ENCODE data around the gene FLNC. TPM values are rescaled to one million over a fixed set of nuclear protein-coding genes. Genes with fewer than 3 reads are reported as not detected.

FLNC gene
- total and polyA plus RNA-seq, 2 donors (not counting 3 experiments of a cell fraction or from before 2014, with no cell fraction given), result 19.5 to 81.9 TPM

GRCh38 chr7:128892521-128893250 lies 62.5 kb downstream of the FLNC start:
- Histone ChIP-seq H3K36me3 (ENCODE audit: control insufficient read depth in 2 of 2, extremely low read depth in 1 of 2, insufficient read depth in 2 of 2, low read length in 2 of 2) (no peaks in the 10 kb centered on the region), H3K4me2 (ENCODE audit: insufficient read depth, low read length) (no peak overlapping the region), H3K79me2 (ENCODE audit: control insufficient read depth, insufficient read depth, low read length) (no peaks in the 10 kb centered on the region), H3K9me1 (replicated peaks; ENCODE audit: control insufficient read depth, extremely low read depth, insufficient read depth, low read length) (no peaks in the 10 kb centered on the region), H3K4me3 (replicated peaks in 1 of 3; ENCODE audit: insufficient read depth in 1 of 3, low read depth in 1 of 3, low read length in 3 of 3) (no peak overlapping the region), H3K27ac (ENCODE audit: insufficient read depth, low read depth, low read length) (no peak overlapping the region), H3K9ac (replicated peaks; ENCODE audit: extremely low read depth, insufficient read depth, low read length) (no peak overlapping the region), H3K4me1 (ENCODE audit: control insufficient read depth, extremely low read depth, insufficient read depth, low read length) (no peaks in the 10 kb centered on the region), H2AFZ (ENCODE audit: low read depth, low read length) (no peak overlapping the region), H3K9me3 (replicated peaks; ENCODE audit: control insufficient read depth, insufficient read depth, low read length) (no peaks in the 10 kb centered on the region), H4K20me1 (replicated peaks; ENCODE audit: control insufficient read depth, extremely low read depth, insufficient read depth, low read length) (no peaks in the 10 kb centered on the region), H3K27me3 (ENCODE audit: control insufficient read depth in 2 of 2, insufficient read depth in 2 of 2, low read length in 2 of 2) (peaks cover 6 to 14% of the 10 kb centered on the region in 2 experiments)
- intact Hi-C loops (cut with micrococcal nuclease) (no loop called here), dilution Hi-C loops (cut with MboI; ENCODE audit: extremely low pct_ligation_motif_present, low sequenced_read_pairs) (no loop called here)
- no peak for FAIRE-seq
- DNase-seq (ENCODE audit: low read depth, low spot score), result no peak
- ChIA-PET CTCF (no interaction called here), POLR2A (no interaction called here)
- TF ChIP-seq MYC (IDR thresholded peaks at IDR 0.05; ENCODE audit: low read depth, low read length) (no peak), POLR2AphosphoS5 (IDR thresholded peaks at IDR 0.05; ENCODE audit: insufficient read depth, low read depth, low read length) (no peak), CTCF (IDR thresholded peaks at IDR 0.05; ENCODE audit: extremely low read depth in 1 of 2, insufficient read depth in 1 of 2, low read depth in 1 of 2, low read length in 2 of 2) (no peak), JUN (IDR thresholded peaks at IDR 0.05; ENCODE audit: borderline replicate concordance, insufficient read depth, insufficient read length, low read depth) (no peak), MAX (IDR thresholded peaks at IDR 0.05; ENCODE audit: insufficient read depth, insufficient read length) (no peak), EZH2 (IDR thresholded peaks at IDR 0.05; ENCODE audit: borderline replicate concordance, low read depth, low read length, severe bottlenecking) (no peak), FOS (IDR thresholded peaks at IDR 0.05; ENCODE audit: borderline replicate concordance, insufficient read depth, low read length) (no peak), POLR2A (IDR thresholded peaks at IDR 0.05; ENCODE audit: low read depth, low read length) (no peak), GATA2 (IDR thresholded peaks at IDR 0.05; ENCODE audit: insufficient read depth, insufficient read length, low read depth, low read length) (no peak)
- no TSS peak for BruUV-seq (replicated peaks)

Data from endothelial cell of umbilical vein (primary cell).